ENCODE data around the gene NR6A1. TPM values are rescaled to one million over a fixed set of nuclear protein-coding genes. Genes with fewer than 3 reads are reported as not detected.

Gene NR6A1
- total RNA-seq, 4 donors from 2014 or later = 9.7 to 14.6 (median 12.5) TPM

GRCh38 chr9:124720429-124721108 lies 50.5 kb downstream of the NR6A1 start:
- Histone ChIP-seq H3K27me3 (no peaks in the 10 kb centered on the region), H3K9me3 (no peaks in the 10 kb centered on the region), H3K27ac (no peak overlapping the region), H3K36me3 (no peaks in the 10 kb centered on the region), H3K4me1 (peaks cover 0 to 39% (median 27%) of the 10 kb centered on the region in 4 donors), H3K4me3 (no peak overlapping the region)
- 51 to 53% methylated on average over 3 of the region's 3 CpGs for WGBS, 2 donors (ENCODE audit: low coverage in 1 of 2)
- TF ChIP-seq POLR2AphosphoS5 (IDR thresholded peaks at IDR 0.05) (no peak), EP300 (IDR thresholded peaks at IDR 0.05; ENCODE audit: low read depth) (no peak), CTCF (IDR thresholded peaks at IDR 0.05) (no peak), POLR2A (IDR thresholded peaks at IDR 0.05) (no peak)
- no peak for DNase-seq
- in situ Hi-C loops (cut with MboI; ENCODE audit: low pct_ligation_motif_present in 1 of 4, low pct_unique_long_range_greater_than_20kb in 1 of 4, low sequenced_read_pairs in 3 of 4) = no loop called here
- intact Hi-C loops (cut with DNase I; ENCODE audit: low total_unique reads) = no loop called here

DNA sequence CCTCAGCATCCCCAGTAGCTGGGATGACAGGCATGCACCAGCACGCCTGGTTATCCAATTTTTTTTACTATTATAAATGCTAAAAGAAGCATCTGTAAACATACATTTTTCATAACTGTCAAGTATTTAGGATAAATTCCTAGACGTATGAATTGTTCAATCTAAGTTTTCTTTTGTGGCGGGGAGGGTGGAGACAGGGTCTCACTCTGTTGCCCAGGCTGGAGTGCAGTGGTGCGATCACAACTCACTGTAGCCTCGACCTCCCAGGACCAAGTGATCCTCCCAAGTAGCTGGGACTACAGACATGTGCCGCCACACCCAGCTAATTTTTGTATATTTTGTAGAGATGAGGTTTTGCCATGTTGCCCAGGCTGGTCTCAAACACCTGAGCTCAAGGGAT lies 52.2 kb downstream of the NR6A1 start:
- no peak for DNase-seq
- Histone ChIP-seq H3K9me3 (no peaks in the 10 kb centered on the region), H3K4me1 (peaks cover 0 to 22% (median 13%) of the 10 kb centered on the region in 4 donors), H3K36me3 (no peaks in the 10 kb centered on the region), H3K27ac (no peak overlapping the region), H3K27me3 (no peaks in the 10 kb centered on the region), H3K4me3 (no peak overlapping the region)
- intact Hi-C loops (cut with DNase I; ENCODE audit: low total_unique reads) (no loop called here), in situ Hi-C loops (cut with MboI; ENCODE audit: low pct_ligation_motif_present in 1 of 4, low pct_unique_long_range_greater_than_20kb in 1 of 4, low sequenced_read_pairs in 3 of 4) (no loop called here)
- 92% methylated on average over 6 of the region's 6 CpGs; no CpG with 5 or more reads in 1 of the 2 donors for WGBS, 2 donors (ENCODE audit: low coverage in 1 of 2)
- no peak for TF ChIP-seq EP300 (IDR thresholded peaks at IDR 0.05; ENCODE audit: low read depth)
- TF ChIP-seq POLR2A (IDR thresholded peaks at IDR 0.05) = no peak
- no peak for TF ChIP-seq POLR2AphosphoS5 (IDR thresholded peaks at IDR 0.05)
- TF ChIP-seq CTCF (IDR thresholded peaks at IDR 0.05) = no peak

DNA sequence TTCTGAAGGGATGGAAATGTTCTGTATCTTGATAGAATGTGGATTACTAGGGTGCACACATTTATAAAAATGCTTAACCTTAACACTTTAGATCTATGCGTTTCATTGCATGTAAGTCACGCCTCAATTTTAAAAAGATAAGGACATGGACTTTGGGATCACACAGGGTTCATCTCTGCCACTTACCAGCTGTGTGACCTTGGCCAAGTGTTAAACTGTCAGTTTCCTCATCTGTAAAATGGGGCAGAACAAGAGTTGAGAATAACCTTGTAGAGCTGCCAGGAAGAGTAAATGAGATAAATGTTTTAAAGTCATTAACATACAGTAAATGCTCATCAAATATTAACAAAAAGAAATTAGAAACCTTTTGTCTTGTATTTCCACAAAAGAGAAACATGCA lies 53.5 kb downstream of the NR6A1 start:
- Histone ChIP-seq H3K27ac (no peak overlapping the region), H3K9me3 (no peaks in the 10 kb centered on the region), H3K4me3 (no peak overlapping the region), H3K36me3 (no peaks in the 10 kb centered on the region), H3K4me1 (peaks cover 0 to 15% (median 7%) of the 10 kb centered on the region in 4 donors), H3K27me3 (no peaks in the 10 kb centered on the region)
- in situ Hi-C loops (cut with MboI; ENCODE audit: low pct_ligation_motif_present in 1 of 4, low pct_unique_long_range_greater_than_20kb in 1 of 4, low sequenced_read_pairs in 3 of 4) (no loop called here), intact Hi-C loops (cut with DNase I; ENCODE audit: low total_unique reads) (no loop called here)
- TF ChIP-seq EP300 (IDR thresholded peaks at IDR 0.05; ENCODE audit: low read depth) (no peak), CTCF (IDR thresholded peaks at IDR 0.05) (no peak), POLR2A (IDR thresholded peaks at IDR 0.05) (no peak), POLR2AphosphoS5 (IDR thresholded peaks at IDR 0.05) (no peak)
- DNase-seq = no peak
- WGBS, 2 donors (ENCODE audit: low coverage in 1 of 2) = 86 to 87% methylated on average over 2 of the region's 2 CpGs

DNA sequence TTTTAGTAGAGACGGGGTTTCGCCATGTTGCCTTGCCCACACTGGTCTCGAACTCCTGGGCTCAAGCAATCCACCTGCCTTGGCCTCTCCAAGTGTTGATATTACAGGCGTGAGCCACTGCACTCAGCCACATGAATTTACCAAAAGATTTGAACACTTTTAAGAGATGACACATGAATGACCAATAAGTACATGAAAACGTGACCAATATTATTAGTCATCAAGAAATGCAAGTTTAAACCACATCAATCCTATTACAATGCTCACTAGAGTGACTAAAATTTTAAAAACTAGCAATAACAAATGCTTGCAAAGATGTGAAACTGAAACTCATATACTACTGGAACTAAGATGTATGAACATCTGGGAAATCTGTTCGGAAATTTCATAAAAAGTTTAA lies 54.3 kb downstream of the NR6A1 start:
- no peak for DNase-seq
- Histone ChIP-seq H3K27me3 (no peaks in the 10 kb centered on the region), H3K27ac (no peak overlapping the region), H3K4me1 (peaks cover 0 to 19% (median 7%) of the 10 kb centered on the region in 4 donors), H3K9me3 (no peaks in the 10 kb centered on the region), H3K36me3 (no peaks in the 10 kb centered on the region), H3K4me3 (no peak overlapping the region)
- in situ Hi-C loops (cut with MboI; ENCODE audit: low pct_ligation_motif_present in 1 of 4, low pct_unique_long_range_greater_than_20kb in 1 of 4, low sequenced_read_pairs in 3 of 4) (no loop called here), intact Hi-C loops (cut with DNase I; ENCODE audit: low total_unique reads) (no loop called here)
- WGBS, 2 donors (ENCODE audit: low coverage in 1 of 2) = 79 to 81% methylated on average over 6 of the region's 6 CpGs
- no peak for TF ChIP-seq POLR2AphosphoS5 (IDR thresholded peaks at IDR 0.05)
- no peak for TF ChIP-seq POLR2A (IDR thresholded peaks at IDR 0.05)
- no peak for TF ChIP-seq EP300 (IDR thresholded peaks at IDR 0.05; ENCODE audit: low read depth)
- TF ChIP-seq CTCF (IDR thresholded peaks at IDR 0.05) = no peak
